A549 treated with CORT108297 at 1 μM for 4 hours (cell line): ENCODE data around the gene MEA1. TPM values are rescaled to one million over a fixed set of nuclear protein-coding genes. Genes with fewer than 3 reads are reported as not detected.

Experiments used
- total RNA-seq: library from RNA; stranded (reverse); fragments of 200-300 nt; extraction: Qiagen RNA extraction; gene quantifications from 5 replicates; pipeline ENCODE4 v1.2.3, GENCODE V29; 2022

MEA1 gene
- 88.9 to 97.4 TPM (median 95.8 TPM) in 5 replicates for total RNA-seq

DNA sequence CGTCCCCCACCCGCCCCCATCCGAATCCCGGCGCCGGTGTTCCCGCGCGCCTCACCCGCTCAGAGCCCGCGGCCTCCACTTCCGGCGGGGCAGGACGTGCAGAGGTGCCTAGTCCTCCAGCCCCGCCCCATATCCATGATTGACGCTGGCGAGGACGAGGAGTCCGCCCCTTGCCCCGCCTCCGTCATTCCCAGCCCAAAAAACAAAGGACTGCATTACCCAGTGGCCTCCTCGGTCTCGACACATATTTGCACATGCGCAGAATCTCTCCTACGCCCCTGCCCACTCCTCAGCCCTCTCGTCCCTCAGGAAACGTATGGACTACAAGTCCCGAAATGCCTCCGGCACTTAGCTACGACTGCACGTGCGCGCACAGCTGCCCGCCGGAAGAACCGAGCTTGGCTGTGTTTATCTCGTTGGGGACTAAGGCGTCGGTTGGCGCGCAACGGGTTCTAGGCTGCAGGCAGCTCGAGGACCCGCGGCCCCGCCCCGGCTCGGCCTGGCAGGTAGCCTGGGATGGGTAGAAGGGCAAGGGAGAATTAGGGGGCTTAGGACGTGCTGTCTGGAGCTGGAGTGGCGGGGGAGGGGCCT lies at the start of gene MEA1, which contains the start of gene KLHDC3:
MEA1 (minus strand) TSS at position 104 of the 591 bp plus-strand sequence. CDS start 133 bp downstream, outside the sequence.
KLHDC3 (plus strand) TSS at position 407 of the 591 bp plus-strand sequence. CDS start 2,944 bp downstream, outside the sequence.

DNA sequence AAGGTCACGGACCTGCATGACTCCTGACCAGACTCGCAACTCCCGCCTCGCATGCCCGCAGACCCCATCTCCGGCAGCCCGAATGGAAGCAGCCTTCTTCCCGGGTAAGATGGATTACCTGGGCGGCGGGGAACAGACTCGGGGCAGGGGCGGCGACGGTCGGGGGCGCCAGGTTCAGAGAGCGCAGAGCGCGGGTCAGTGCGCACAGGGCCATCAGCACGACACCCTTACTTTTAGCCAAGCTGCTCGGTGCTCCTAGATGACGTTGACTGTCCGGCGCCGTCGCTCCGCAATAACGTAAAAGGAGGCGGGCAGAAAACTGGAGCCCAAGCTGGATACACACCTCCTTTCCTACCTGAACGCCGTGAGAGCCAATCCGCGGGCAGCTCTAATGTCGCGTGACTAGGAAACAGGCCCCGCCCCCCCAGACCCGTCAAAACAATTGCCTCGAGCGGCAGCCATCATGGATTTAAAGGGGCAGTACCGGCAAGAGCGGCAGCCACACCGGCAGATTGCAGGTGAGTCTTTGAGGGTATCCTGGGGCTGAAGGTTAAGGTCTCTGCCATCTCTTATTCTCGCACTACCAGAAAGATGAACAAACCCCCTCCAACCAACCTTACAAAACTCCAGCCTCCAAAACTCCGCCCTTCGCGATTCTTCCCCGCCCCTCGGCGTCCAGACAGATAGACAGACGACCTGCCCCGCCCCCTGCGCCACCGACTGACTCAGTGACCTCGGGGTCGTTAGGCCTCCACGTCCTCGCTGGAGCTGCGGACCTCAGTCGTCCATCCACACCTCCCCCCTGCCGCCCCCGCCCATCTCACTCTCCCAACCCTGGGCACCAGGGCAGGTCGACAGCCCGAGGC lies 45.7 kb upstream of the MEA1 start, which contains the start of the genes KLC4 and MRPL2:
KLC4 (plus strand) TSS at position 464 of the 866 bp plus-strand sequence. CDS start 1,705 bp downstream, outside the sequence.
MRPL2 (minus strand) TSS at position 267 of the 866 bp plus-strand sequence; CDS start at position 214, 53 bp downstream.

DNA sequence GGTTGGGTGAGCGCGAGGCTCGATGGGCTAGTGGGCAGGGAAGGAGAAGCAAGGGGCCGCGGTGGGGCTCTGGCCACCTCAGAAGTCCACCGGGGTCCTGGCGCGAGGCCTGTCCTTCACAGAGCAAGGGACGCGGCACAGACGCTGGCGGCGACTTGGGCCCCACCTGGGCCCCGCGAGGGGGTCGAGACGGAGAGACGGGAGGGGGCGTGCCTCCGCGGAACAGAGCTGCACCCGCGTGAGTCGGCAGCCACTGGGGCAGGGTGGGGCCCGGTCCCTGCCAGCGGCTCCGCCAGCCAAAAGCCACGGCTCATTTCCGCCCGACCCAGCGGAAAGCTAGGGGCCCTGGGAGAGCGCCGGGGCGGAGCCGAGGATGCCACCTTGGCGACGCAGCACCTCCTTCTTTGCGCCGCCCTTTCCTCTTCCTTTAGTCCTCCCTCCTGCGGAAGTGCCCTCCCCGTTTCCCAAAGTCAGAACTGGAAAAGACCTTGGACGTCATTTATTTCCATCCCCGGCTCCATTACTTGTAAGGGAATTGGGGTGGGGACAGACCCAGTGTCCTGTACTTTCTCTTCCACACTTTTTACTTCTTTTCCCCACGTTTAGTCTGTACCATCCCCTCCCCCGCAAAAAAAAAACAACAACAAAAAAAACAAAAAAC lies 39.9 kb upstream of the MEA1 start, which contains the start of gene CUL7:
CUL7 (minus strand) TSS at position 307 of the 661 bp plus-strand sequence. CDS start 1,063 bp downstream, outside the sequence.

DNA sequence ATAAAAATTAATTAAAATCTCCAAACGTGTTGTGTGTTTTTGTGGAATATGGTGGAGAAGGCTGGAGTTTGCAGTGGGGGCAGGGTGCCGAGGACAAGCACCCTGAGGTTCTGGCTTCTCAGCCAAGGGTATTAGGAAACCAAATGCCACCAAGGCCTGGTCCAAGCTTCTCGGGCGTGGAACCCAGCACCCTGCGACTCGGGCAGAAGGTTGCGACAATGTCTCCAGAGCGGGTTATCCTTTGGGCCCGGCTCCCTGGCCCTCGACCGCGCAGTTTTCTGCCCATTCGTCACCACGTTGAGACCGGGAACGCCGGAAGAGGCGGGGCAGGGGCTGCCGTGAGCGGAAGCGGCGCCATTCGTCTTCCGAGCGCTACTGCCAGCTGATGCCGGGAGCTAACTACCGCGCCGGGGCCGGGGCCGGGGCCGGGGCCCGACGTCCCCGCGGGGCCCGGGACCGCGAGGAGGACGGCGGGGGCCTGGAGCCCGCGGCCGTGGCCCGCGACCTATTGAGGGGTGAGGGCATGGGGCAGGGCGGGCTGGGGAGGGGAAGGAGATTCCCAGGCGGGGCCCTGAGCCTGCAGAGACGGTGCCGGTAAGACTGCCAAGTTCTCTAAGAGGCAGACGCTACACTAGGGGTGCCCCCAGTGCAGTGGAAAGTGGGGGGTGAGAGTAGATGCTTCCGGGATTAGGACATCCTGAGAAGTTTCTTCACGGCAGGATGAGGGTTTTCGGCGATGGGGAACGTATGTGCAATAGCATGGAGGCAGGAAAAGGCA lies 7.7 kb upstream of the MEA1 start, which contains the start of gene RRP36:
RRP36 (plus strand) TSS at position 354 of the 778 bp plus-strand sequence; CDS start at position 386, 32 bp downstream.

DNA sequence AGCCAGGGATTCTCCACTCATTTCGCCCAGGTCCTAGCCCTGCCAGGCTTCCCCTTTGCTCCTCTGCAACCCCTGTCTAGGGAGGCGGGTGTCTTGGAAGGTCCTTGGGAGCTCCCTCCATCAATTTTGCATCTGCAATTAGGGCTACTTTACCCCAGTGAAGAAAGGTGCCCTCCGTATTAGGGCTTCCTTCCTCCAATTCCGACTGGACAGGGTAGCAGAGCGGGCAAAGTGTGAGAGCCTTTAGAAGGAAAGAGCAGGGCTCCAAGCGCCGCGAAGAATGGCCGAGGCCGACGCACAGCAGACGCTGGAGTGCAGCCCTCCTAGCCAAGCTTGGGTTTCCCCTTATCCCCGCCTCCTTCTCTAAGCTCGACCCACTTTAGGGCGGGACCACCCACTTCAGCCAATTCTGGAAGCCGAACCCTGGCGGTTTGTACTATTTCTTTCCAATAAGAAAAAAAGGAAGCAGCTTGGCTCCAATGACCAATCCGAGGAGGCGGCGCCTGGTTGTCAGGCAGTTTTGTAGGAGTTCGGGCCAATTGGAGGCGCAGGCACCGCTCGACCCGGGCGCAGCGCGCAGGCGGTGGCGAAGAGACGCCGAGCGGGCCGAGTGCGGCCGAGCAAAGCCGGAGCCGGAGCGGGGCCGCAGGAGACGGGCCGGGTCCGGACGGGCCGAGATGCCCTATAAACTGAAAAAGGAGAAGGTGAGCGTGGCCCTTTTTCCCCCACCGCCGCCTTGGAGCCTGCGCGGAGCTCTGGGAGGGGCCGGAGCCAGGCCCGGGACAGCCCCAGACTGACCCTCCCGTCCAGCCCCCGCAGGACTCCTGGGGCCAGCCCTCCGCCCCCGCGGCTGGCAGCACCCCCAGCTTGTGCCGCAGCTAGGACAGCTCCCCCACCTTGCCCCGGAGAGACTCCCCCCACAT lies 29.5 kb downstream of the MEA1 start, which contains the start of gene PPP2R5D:
PPP2R5D (plus strand) TSS at position 570 of the 923 bp plus-strand sequence; CDS start at position 678, 108 bp downstream.

DNA sequence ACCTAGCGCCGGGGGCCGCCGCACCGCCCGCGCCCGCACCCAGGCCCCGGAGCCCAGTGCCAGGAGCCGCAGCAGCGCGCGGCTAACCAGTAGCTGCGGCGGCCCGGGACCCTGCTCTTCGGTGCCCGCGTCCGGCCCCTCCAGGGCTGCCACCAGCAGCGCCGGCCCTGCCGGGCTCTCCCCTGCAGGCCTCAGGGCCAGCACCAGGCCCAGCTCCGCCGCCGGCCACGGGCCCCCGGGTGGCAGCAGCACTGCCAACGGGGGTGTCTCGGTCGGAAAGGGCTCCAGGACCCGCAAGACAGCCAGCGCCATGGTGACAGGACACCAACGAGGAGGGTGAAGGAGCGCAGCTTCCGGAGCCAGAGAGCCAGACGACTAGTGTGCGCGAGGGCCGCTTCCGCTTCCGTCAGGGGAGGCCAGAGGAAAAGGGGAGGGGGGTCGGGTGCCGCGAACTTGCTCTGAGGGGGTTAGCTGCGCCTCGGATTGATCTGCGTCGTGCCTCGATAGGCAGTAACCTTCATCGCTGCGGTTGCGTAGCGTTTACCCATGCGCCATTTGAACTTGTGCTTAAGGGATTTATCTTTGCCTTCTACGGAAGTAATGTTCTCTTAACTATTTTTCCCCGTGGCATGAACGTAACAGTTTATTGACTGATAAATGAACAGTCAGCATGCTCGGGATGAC lies 34.8 kb downstream of the MEA1 start, which contains the start of gene PEX6:
PEX6 (minus strand) TSS at position 343 of the 684 bp plus-strand sequence; CDS start at position 312, 31 bp downstream.

Other genes with a start within 250 kb of the MEA1 start
- gene BICRAL, start 231.9 kb downstream of the MEA1 start, total RNA-seq = 2.6 to 3.3 TPM (median 3.0 TPM) in 5 replicates
- 65.5 to 98.2 TPM (median 67.6 TPM) in 5 replicates for gene RPL7L1, start 134.3 kb downstream of the MEA1 start, total RNA-seq
- not detected in 5 replicates for gene PTCRA, start 97.9 kb downstream of the MEA1 start, total RNA-seq
- gene CNPY3, start 84.5 kb downstream of the MEA1 start, total RNA-seq = 39.0 to 46.5 TPM (median 44.9 TPM) in 5 replicates
- gene GNMT, start 53.2 kb downstream of the MEA1 start, total RNA-seq = 0.10 to 0.14 TPM (median 0.12 TPM) in 4 of 5 replicates, not detected in the other
- 6.7 to 10.0 TPM (median 9.7 TPM) in 5 replicates for gene PEX6, start 34.8 kb downstream of the MEA1 start, total RNA-seq
- 25.0 to 30.2 TPM (median 27.5 TPM) in 5 replicates for gene PPP2R5D, start 29.4 kb downstream of the MEA1 start, total RNA-seq
- 24.9 to 33.1 TPM (median 30.2 TPM) in 5 replicates for gene KLHDC3, start 303 bp upstream of the MEA1 start, total RNA-seq
- gene RRP36, start 7.7 kb upstream of the MEA1 start, total RNA-seq = 67.9 to 75.6 TPM (median 70.9 TPM) in 5 replicates
- 6.3 to 9.0 TPM (median 7.6 TPM) in 5 replicates for gene CUL7, start 39.9 kb upstream of the MEA1 start, total RNA-seq
- gene MRPL2, start 45.5 kb upstream of the MEA1 start, total RNA-seq = 58.0 to 62.4 TPM (median 60.0 TPM) in 5 replicates
- gene KLC4, start 45.7 kb upstream of the MEA1 start, total RNA-seq = 5.9 to 8.6 TPM (median 7.6 TPM) in 5 replicates
- 3.9 to 5.6 TPM (median 4.8 TPM) in 5 replicates for gene PTK7, start 62.4 kb upstream of the MEA1 start, total RNA-seq
- 13.7 to 19.0 TPM (median 16.3 TPM) in 5 replicates for gene SRF, start 157.3 kb upstream of the MEA1 start, total RNA-seq
- gene CUL9, start 168.2 kb upstream of the MEA1 start, total RNA-seq = 6.6 to 11.6 TPM (median 9.9 TPM) in 5 replicates
- 70.9 to 113 TPM (median 104 TPM) in 5 replicates for gene DNPH1, start 215.5 kb upstream of the MEA1 start, total RNA-seq
- 0.03 to 0.06 TPM (median 0.05 TPM) in 5 replicates for gene TTBK1, start 229.5 kb upstream of the MEA1 start, total RNA-seq